HG03442 (cell line): ENCODE data around the gene UGT1A10.
"Not testable (repeated sequence)": the region's sequence is repeated elsewhere in the genome, so short reads cannot be mapped to it uniquely, and the experiment has no call there.

Source experiments
- ATAC-seq: cut with Tn5 transposase; IDR thresholded peaks from one replicate; pipeline ENCODE4 v1.9.1; 2021; ENCODE audit warnings: mild to moderate bottlenecking, moderate library complexity; ENCODE audit not compliant: unreplicated experiment

Gene UGT1A10

GRCh38 chr2:233736868-233737653 lies 100.8 kb downstream of the UGT1A10 start:
- not testable (repeated sequence) for ATAC-seq

DNA sequence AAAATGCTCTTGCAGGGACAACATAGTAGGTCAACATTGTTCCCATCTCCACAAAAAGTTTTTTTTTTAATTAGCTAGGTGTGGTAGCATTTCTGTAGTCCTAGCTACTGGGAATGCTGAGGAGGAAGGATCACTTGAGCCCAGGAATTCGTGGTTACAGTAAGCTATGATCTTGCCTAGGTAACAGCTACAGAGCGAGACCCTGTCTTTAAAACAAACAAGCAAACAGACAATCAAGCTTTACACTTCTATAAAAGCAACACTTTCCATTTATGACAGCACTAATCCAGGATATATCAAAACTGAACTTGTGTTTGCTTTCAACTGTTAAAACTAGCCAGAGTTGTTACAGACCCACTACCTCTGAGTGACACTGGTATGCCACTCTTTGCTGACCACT lies 104.6 kb downstream of the UGT1A10 start:
- no peak for ATAC-seq

- ATAC-seq = no peak
Measured at GRCh38 chr2:233743464-233744259, 107.4 kb downstream of the UGT1A10 start.

DNA sequence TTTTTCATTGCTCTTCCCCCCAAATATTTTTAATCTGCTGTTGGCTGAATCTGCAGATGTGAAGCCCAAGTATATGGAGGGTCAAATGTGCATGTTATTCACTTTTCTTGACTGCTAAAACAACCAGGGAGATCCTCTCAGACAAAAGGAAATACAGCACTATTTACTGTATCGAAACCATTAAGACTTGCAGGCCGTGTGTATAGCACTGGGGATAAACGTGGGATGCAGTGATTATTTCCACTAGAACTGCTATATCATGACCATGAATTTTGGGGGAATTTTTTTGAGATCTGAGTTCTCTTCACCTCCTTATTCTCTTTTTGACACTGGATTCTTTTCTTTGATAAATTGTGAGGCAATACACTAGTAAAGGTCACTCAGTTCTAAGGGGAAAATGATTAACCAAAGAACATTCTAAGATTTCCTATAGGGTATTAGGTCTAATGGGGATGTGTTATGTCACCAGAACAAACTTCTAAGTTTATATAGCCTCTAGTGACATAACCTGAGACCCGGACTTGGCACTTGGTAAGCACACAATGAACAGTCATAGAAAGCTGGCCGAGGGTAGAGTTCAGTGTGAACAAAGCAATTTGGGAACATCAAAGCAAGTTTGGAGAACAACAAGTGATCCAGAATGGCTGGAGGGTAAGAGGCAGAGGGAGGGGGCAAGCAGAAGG lies 109.0 kb downstream of the UGT1A10 start:
- ATAC-seq = no peak

GRCh38 chr2:233745838-233746237 lies 109.6 kb downstream of the UGT1A10 start:
- ATAC-seq = not testable (repeated sequence)

DNA sequence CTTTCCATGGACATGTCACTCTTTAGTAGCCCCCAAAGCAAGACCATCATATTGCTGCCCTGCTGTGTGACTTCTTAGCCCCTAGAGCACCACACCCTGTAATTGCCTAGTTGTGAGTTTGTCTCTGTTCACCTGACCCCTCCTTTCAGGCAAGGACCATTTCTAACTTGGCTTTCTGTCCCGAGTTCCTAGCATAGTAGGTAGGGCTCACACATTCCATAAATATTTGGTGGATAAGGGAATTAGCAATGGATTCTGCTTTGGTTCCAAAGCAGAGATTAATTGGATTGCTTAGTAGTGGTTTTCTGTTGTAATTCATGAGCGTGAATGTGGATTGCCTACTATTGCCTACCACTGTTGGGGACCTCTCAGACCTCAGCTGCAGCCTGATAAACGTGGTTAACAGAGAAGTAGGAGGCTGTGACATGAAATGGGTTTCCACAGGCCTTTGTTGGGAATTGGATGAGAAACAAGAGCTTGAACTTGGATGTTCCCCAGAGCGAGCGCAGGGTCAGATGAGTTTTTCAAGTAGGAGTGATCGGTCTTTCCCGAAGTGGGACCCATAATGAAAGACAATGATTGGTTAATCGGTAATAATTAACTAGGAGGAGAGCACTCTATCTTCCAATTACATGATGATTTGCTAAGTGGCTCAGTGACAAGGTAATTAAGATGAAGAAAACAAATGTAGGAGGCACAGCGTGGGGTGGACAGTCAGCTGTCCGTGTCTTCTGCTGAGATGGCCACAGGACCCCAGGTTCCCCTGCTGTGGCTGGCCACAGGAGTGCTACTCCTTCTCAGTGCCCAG lies 110.4 kb downstream of the UGT1A10 start:
- ATAC-seq = no peak

DNA sequence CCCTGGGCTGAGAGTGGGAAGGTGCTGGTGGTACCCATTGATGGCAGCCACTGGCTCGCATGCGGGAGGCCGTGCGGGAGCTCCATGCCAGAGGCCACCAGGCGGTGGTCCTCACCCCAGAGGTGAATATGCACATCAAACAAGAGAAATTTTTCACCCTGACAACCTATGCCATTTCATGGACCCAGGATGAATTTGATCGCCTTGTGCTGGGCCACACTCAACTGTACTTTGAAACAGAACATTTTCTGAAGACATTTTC lies 111.0 kb downstream of the UGT1A10 start:
- ATAC-seq = no peak

- not testable (repeated sequence) for ATAC-seq
Measured at GRCh38 chr2:233750689-233751088, 114.4 kb downstream of the UGT1A10 start.

DNA sequence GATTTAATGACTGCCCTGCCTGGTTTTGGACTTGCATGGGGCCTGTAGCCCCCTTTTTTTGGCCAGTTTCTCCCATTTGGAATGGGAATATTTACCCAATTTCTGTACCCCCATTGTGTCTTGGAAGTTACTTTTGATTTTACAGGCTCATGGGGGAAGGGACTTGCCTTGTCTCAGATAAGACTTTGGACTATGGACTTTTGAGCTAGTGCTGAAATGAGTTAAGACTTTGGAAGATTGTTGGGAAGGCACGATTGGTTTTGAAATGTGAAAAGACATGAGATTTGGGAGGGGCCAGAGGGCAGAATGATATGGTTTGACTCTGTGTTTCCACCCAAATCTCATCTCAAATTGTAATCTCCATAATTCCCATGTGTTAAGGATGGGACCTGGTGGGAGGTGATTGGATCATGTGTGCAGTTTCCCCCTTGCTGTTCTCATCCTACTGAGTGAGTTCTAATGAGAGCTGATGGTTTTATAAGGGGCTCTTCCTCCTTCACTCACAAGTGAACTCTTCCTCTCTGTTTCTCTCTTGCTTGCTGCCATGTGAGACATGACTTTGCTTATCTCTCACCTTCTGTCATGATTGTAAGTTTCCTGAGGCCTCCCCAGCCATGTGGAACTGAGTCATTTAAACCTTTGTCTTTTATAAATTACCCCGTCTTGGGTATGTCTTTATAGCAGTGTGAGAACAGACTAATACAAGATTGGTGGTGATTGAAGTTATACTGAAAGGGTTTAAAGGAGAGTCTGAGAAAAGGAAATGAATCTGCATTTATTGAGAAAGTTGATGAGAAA lies 115.2 kb downstream of the UGT1A10 start:
- not testable (repeated sequence) for ATAC-seq

DNA sequence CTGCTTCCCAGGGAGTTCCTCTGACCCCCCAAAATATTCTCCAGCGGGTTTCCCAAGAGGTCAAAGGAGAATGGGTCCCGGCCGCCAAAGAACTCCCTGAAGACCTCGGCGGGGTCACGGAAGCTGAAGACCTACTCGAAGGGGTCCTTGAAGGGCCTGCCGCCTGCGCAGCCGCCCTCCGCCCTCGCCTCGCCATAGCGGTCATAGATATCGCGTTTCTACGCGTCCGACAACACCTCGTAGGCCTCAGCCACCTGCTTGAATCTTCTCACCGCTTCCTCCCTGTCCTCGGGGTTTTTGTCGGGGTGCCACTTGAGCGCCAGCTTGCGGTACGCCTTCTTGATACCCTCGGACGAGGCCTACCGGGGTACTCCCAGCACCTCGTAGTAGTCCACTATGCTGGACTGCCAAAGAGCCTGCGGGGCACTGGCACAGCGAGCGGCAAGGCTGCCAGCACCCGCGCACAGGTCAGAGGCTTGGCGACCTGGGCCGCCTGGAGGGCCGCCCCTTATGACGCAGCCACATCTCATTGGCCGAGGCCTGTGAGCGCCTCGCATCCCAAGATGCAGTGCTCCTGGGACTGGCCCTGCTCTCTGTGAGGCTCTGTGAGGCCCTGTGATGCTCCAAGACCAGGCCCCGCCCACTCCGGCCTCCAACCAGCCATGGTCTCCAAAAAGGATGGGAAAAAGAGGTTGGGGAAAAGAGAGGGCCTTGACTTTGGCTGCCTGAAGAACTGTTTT lies 118.8 kb downstream of the UGT1A10 start:
- ATAC-seq = no peak

DNA sequence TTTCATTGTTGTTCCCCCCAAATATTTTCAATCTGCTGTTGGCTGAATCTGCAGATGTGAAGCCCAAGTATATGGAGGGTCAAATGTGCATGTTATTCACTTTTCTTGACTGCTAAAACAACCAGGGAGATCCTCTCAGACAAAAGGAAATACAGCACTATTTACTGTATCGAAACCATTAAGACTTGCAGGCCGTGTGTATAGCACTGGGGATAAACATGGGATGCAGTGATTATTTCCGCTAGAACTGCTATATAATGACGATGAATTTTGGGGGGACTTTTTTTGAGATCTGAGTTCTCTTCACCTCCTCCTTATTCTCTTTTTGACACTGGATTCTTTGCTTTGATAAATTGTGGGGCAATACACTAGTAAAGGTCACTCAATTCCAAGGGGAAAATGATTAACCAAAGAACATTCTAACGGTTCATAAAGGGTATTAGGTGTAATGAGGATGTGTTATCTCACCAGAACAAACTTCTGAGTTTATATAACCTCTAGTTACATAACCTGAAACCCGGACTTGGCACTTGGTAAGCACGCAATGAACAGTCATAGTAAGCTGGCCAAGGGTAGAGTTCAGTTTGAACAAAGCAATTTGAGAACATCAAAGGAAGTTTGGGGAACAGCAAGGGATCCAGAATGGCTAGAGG lies 120.3 kb downstream of the UGT1A10 start:
- ATAC-seq = no peak

DNA sequence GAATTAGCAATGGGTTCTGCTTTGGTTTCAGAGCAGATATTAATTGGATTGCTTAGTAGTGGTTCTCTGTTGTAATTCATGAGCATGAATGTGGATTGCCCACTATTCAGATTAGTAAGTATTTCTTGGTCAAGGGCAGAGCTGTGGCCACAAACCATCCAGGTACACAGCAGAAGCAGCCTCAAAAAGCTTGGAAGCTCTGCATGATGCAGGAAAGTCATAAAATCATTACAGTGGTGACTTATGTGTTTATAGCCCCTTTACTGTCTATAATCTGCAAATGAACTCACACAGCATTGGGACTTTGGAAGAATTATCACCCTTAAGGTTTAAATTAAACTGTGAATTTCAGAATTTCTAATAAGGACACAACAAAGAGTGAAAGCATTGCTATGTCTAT lies 121.9 kb downstream of the UGT1A10 start:
- ATAC-seq = no peak

DNA sequence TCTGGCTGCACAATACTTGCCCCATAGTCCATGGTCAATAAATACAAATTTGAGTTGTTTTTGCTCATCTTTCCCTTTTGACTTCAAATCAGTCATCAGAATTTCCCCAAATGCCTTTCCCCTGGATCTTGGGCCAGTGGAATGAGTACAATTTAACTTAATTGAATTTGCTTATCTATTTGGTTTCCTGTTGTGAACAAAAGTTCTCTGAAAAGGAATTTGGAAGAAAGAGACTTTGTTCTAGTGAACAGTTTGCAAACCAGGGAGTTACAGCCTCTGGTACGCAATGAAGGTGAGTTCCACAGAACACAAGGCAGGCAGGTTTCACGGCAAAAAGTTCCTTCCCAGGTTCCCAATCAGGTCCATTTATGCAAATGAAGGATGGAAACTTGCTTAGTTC lies 122.6 kb downstream of the UGT1A10 start:
- no peak for ATAC-seq

GRCh38 chr2:233760043-233760442 lies 123.8 kb downstream of the UGT1A10 start, which contains the start of gene UGT1A1:
TSS of gene UGT1A1 (plus strand) at chr2:233760270. CDS start at chr2:233760288, 18 bp downstream.
- ATAC-seq = no peak

GRCh38 chr2:233761040-233761769 lies 125.0 kb downstream of the UGT1A10 start:
- ATAC-seq = no peak

DNA sequence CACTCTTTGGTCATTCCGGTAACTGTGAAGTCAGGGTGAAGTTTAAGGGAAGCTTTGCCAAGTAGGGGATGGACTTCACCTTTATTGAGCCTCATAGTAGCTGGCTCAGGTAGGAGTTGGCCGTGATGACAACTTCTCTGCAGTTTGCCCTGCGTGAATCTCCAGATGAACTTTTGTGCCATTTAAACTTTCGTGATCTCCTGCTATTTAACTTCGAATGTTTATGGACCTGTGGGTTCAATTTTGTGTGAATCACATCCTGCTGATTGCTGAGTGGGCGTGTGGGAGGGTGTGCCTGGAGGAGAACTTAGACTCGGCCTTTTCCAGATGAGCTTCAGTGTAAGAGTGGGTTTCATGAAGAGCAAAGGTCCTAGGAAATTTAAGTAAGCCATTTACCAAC lies 128.0 kb downstream of the UGT1A10 start:
- no peak for ATAC-seq

GRCh38 chr2:233764761-233765160 lies 128.5 kb downstream of the UGT1A10 start:
- no peak for ATAC-seq

DNA sequence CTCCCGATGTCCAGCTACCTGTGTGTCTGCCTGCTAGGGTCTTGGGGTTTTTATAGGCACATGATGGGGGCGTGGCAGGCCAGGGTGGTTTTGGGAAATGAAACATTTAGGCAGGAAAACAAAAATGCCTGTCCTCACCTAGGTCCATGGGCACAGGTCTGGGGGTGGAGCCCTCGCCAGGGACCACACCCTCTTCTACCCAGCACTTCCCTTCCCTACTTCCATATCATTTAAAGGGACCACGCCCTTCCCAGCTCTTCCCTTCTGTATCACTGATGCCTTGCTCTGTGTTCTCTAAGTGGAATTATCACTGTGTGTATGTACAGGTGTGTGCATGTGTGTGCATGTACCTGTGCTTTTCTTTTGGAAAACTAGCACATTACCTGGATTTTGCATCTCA lies 130.2 kb downstream of the UGT1A10 start:
- ATAC-seq = no peak
